IMR-90 (cell line): ENCODE data around the gene NEK5. TPM values are rescaled to one million over a fixed set of nuclear protein-coding genes. Genes with fewer than 3 reads are reported as not detected.

ENCODE experiments used
- ATAC-seq: fragments of 200-7000 bp; cut with Tn5 transposase; 2 replicates; pipeline ENCODE4 v1.9.1; 2020; ENCODE audit warnings: low read depth, mild to moderate bottlenecking, moderate library complexity
- BruUV-seq: library from RNA; stranded (reverse); fragments of 400-500 nt; replicated peaks from 2 replicates; lab custom pipeline; 2021; lab: Mats Ljungman, UMichigan
- CTCF ChIA-PET: fragments of 300-600 bp; formaldehyde crosslinking; extraction: SDS; loops from one replicate; lab custom pipeline; 2021; ENCODE audit warnings: antibody characterized with exemption; lab: Yijun Ruan, JAX
- POLR2A ChIA-PET: fragments of 300-600 bp; sonication (Branson Sonifier 250); formaldehyde crosslinking; loops from one replicate; lab custom pipeline; 2022; ENCODE audit warnings: antibody characterized with exemption; ENCODE audit not compliant: unreplicated experiment; lab: Charles Lee
- DNase-seq: peaks from one replicate; pipeline ENCODE4 v3.0.0; 2013
- H2AFZ ChIP-seq: replicated peaks from 2 replicates; pipeline ENCODE3; 2013; ENCODE audit warnings: low read length, mild to moderate bottlenecking; ENCODE audit not compliant: poor library complexity
- H2AK5ac ChIP-seq: 2 replicates; pipeline ENCODE4 v1.6.1; 2013; ENCODE audit warnings: low read depth, low read length, inconsistent platforms
- H2AK9ac ChIP-seq: replicated peaks from 2 replicates; pipeline ENCODE3; 2013; ENCODE audit warnings: mild to moderate bottlenecking, low read depth, low read length, moderate library complexity; ENCODE audit not compliant: poor library complexity
- H2BK120ac ChIP-seq: 2 replicates; pipeline ENCODE4 v1.6.1; 2013; ENCODE audit warnings: low read depth, low read length, inconsistent platforms
- H2BK15ac ChIP-seq: 3 replicates; pipeline ENCODE4 v1.6.1; 2013; ENCODE audit warnings: low read depth, low read length, inconsistent platforms
- H2BK20ac ChIP-seq: 2 replicates; pipeline ENCODE4 v1.6.1; 2013; ENCODE audit warnings: low read depth, mild to moderate bottlenecking, inconsistent platforms, low read length, moderate library complexity
- H2BK5ac ChIP-seq: 2 replicates; pipeline ENCODE4 v1.6.1; 2013; ENCODE audit warnings: mild to moderate bottlenecking, low read depth, low read length, inconsistent platforms; ENCODE audit not compliant: poor library complexity, severe bottlenecking
- H3K14ac ChIP-seq: replicated peaks from 2 replicates; pipeline ENCODE4 v1.6.1; 2013; ENCODE audit warnings: low read depth, low read length, inconsistent platforms
- H3K18ac ChIP-seq: 2 replicates; pipeline ENCODE4 v1.6.1; 2013; ENCODE audit warnings: low read depth, low read length, control low read depth
- H3K23ac ChIP-seq: 2 replicates; pipeline ENCODE4 v1.6.1; 2013; ENCODE audit warnings: low read depth, low read length, inconsistent platforms
- H3K27ac ChIP-seq: 2 replicates; pipeline ENCODE4 v1.5.1; 2013; ENCODE audit warnings: mild to moderate bottlenecking, control low read depth, low read length; ENCODE audit not compliant: insufficient read depth
- H3K27me3 ChIP-seq: 2 replicates; pipeline ENCODE4 v1.6.1; 2013; ENCODE audit warnings: low read length; ENCODE audit not compliant: control insufficient read depth, insufficient read depth
- H3K36me3 ChIP-seq: 2 replicates; pipeline ENCODE4 v1.6.1; 2013; ENCODE audit warnings: low read length, mixed read lengths; ENCODE audit not compliant: control insufficient read depth, insufficient read depth
- H3K4ac ChIP-seq: 2 replicates; pipeline ENCODE4 v1.6.1; 2013; ENCODE audit warnings: low read depth, low read length, inconsistent platforms
- H3K4me1 ChIP-seq: 2 replicates; pipeline ENCODE4 v1.6.1; 2013; ENCODE audit warnings: low read length, mixed read lengths; ENCODE audit not compliant: control insufficient read depth, insufficient read depth
- H3K4me2 ChIP-seq: 2 replicates; pipeline ENCODE4 v1.6.1; 2013; ENCODE audit warnings: low read depth, mild to moderate bottlenecking, control low read depth, low read length, moderate library complexity
- H3K4me3 ChIP-seq: 2 replicates; pipeline ENCODE4 v1.5.1; 2013; ENCODE audit warnings: low read depth, mild to moderate bottlenecking, control low read depth, low read length, moderate library complexity; ENCODE audit not compliant: insufficient read depth
- H3K56ac ChIP-seq: 2 replicates; pipeline ENCODE4 v1.6.1; 2013; ENCODE audit warnings: low read length, inconsistent platforms; ENCODE audit not compliant: insufficient read depth; ENCODE audit errors: extremely low read depth
- H3K79me1 ChIP-seq, 2 experiments: 2 replicates each; pipeline ENCODE4 v1.6.1; 2013; ENCODE audit warnings: low read length in 2 of 2, inconsistent platforms in 1 of 2, low read depth in 1 of 2
- H3K9ac ChIP-seq: 2 replicates; pipeline ENCODE4 v1.6.1; 2013; ENCODE audit warnings: low read depth, low read length, control low read depth
- H3K9me1 ChIP-seq: 2 replicates; pipeline ENCODE4 v1.6.1; 2013; ENCODE audit warnings: low read length, inconsistent platforms; ENCODE audit not compliant: insufficient read depth
- H3K9me3 ChIP-seq: 2 replicates; pipeline ENCODE4 v1.6.1; 2013; ENCODE audit warnings: low read length; ENCODE audit not compliant: control insufficient read depth, insufficient read depth
- H4K20me1 ChIP-seq: 2 replicates; pipeline ENCODE4 v1.6.1; 2013; ENCODE audit warnings: low read length, inconsistent platforms; ENCODE audit not compliant: insufficient read depth
- H4K5ac ChIP-seq: 2 replicates; pipeline ENCODE4 v1.6.1; 2013; ENCODE audit warnings: mild to moderate bottlenecking, low read depth, low read length, control low read depth
- H4K8ac ChIP-seq, 2 experiments: 2 replicates each; pipeline ENCODE4 v1.6.1; 2013; ENCODE audit warnings: low read depth in 2 of 2, low read length in 2 of 2, control low read depth in 1 of 2, inconsistent platforms in 1 of 2
- H4K91ac ChIP-seq: 2 replicates; pipeline ENCODE4 v1.6.1; 2013; ENCODE audit warnings: low read depth, low read length, inconsistent platforms; ENCODE audit not compliant: insufficient read depth
- CHD1 ChIP-seq: IDR thresholded peaks from 2 replicates; pipeline ENCODE4 v1.6.1; 2012; ENCODE audit warnings: low read depth, low read length, improper control_type of control experiment
- FOS ChIP-seq: fragments of 150-350 bp; IDR thresholded peaks from 2 replicates; pipeline ENCODE4 v1.6.1; 2016; ENCODE audit warnings: low read depth, low read length
- MAFK ChIP-seq: IDR thresholded peaks from 2 replicates; pipeline ENCODE4 v1.6.1; 2012; ENCODE audit warnings: low read depth, low read length, improper control_type of control experiment
- POLR2A ChIP-seq: IDR thresholded peaks from 2 replicates; pipeline ENCODE4 v1.6.1; 2012; ENCODE audit warnings: mild to moderate bottlenecking, low read depth, low read length
- SMC3 ChIP-seq: fragments of 150-350 bp; IDR thresholded peaks from 2 replicates; pipeline ENCODE4 v1.6.1; 2016; ENCODE audit warnings: low read depth, mild to moderate bottlenecking, antibody characterized with exemption, low read length, moderate library complexity
- whole genome bisulfite sequencing, 2 experiments: methylation state at CpG; one replicate each; pipeline versions ENCODE4 v1.1.5 to v1.1.7; 2013; ENCODE audit warnings: missing lambda C conversion rate in 2 of 2; ENCODE audit not compliant: insufficient read length in 1 of 2; ENCODE audit errors: extremely low coverage in 2 of 2; 5-methylcytosine and 5-hydroxymethylcytosine counted together
- dilution Hi-C: fragments of 300-500 bp; cut with HindIII; formaldehyde crosslinking; loops from one replicate; pipeline ENCODE4 v1.14.3; 2018; ENCODE audit warnings: low sequenced_read_pairs; ENCODE audit not compliant: unreplicated experiment
- in situ Hi-C: fragments of 300-500 bp; cut with MboI; formaldehyde crosslinking; loops from 3 replicates; pipeline ENCODE4 v1.14.3; 2019; ENCODE audit warnings: low sequenced_read_pairs, inconsistent platforms, mixed read lengths
- intact Hi-C: fragments of 100-400 bp; cut with micrococcal nuclease; formaldehyde crosslinking; loops from 2 replicates; pipeline ENCODE4 v1.10.0; 2022
- polyA plus RNA-seq, 3 experiments: library from polyadenylated mRNA; depleted of rRNA; stranded (reverse); fragments of >200 nt; gene quantifications; 2 replicates each; pipeline ENCODE4 v1.2.3, GENCODE V29; 2012; ENCODE audit warnings: low replicate concordance in 1 of 3
- total RNA-seq: library from RNA; depleted of rRNA; stranded (reverse); fragments of >200 nt; gene quantifications from 2 replicates; pipeline ENCODE4 v1.2.3, GENCODE V29; 2012
- TF ChIP-seq, protein P1 (sequence below): conservative IDR thresholded peaks from 2 replicates; pipeline ENCODE4 v1.5.1; 2012; ENCODE audit warnings: mild to moderate bottlenecking, low read depth, low read length, improper control_type of control experiment
- TF ChIP-seq, protein P2 (sequence below): fragments of 150-350 bp; IDR thresholded peaks from 2 replicates; pipeline ENCODE4 v1.6.1; 2017; ENCODE audit warnings: mild to moderate bottlenecking, antibody characterized with exemption, low read length, low read depth

The NEK5 gene
- total and polyA plus RNA-seq, 2 of the 4 experiments (the other 2 are of a cell fraction) = not detected

DNA sequence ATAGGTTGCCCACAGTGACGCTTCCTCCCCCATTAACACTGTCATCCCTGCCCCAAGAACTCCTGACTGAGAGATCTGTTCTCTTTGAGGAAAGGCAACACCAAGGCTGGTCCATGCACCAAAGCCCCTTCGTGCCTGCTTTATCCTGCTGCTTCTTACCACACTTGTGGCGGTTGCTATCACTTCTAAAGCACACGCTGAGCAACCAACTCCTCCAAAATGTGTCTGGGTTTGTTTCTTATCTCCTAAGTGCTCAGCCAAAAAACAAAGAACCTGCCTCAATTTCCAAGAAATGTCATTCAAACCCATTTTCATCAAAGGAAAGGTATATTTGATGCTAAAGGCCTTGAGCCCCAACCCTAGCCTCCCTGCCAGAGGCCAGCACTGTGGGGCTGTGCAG is 132.2 kb downstream of the NEK5 start:
- no TSS peak for BruUV-seq
- Histone ChIP-seq H3K4ac (no peak overlapping the region), H2BK15ac (no peak overlapping the region), H2AFZ (no peak overlapping the region), H3K4me1 (peaks cover 12% of the 10 kb centered on the region), H3K56ac (no peak overlapping the region), H3K9me1 (no peaks in the 10 kb centered on the region), H3K9me3 (no peaks in the 10 kb centered on the region), H3K14ac (no peak overlapping the region), H2BK120ac (no peak overlapping the region), H3K18ac (no peak overlapping the region), H3K9ac (no peak overlapping the region), H3K27ac (no peak overlapping the region), H2AK9ac (no peak overlapping the region), H3K79me1 (no peaks in the 10 kb centered on the region), H3K4me3 (no peak overlapping the region), H3K36me3 (no peaks in the 10 kb centered on the region), H2BK20ac (no peak overlapping the region), H3K4me2 (no peak overlapping the region), H2AK5ac (no peak overlapping the region), H4K8ac (no peak overlapping the region), H3K23ac (no peak overlapping the region), H2BK5ac (no peak overlapping the region), H4K5ac (no peak overlapping the region), H3K27me3 (peaks cover 48% of the 10 kb centered on the region), H4K20me1 (peaks cover 5% of the 10 kb centered on the region; the same call in 1 of the 2 replicates), H4K91ac (no peak overlapping the region)
- in situ Hi-C loops = no loop called here
- dilution Hi-C loops = no loop called here
- no CpG with 5 or more reads among the region's 4 CpGs for WGBS, 2 experiments
- intact Hi-C loops = no loop called here
- CTCF ChIA-PET = interaction anchor here (0.7 kb wide), 1 partner anchor 13 kb away, joined by 3 read pairs; no protein-coding TSS in a partner anchor
- DNase-seq (no peak), ATAC-seq (no peak)
- POLR2A ChIA-PET = no interaction called here
- TF ChIP-seq POLR2A (no peak), FOS (no peak), CHD1 (no peak), MAFK (no peak), SMC3 (no peak)
- TF ChIP-seq, protein P1, sequence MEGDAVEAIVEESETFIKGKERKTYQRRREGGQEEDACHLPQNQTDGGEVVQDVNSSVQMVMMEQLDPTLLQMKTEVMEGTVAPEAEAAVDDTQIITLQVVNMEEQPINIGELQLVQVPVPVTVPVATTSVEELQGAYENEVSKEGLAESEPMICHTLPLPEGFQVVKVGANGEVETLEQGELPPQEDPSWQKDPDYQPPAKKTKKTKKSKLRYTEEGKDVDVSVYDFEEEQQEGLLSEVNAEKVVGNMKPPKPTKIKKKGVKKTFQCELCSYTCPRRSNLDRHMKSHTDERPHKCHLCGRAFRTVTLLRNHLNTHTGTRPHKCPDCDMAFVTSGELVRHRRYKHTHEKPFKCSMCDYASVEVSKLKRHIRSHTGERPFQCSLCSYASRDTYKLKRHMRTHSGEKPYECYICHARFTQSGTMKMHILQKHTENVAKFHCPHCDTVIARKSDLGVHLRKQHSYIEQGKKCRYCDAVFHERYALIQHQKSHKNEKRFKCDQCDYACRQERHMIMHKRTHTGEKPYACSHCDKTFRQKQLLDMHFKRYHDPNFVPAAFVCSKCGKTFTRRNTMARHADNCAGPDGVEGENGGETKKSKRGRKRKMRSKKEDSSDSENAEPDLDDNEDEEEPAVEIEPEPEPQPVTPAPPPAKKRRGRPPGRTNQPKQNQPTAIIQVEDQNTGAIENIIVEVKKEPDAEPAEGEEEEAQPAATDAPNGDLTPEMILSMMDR = no peak
- TF ChIP-seq, protein P2, sequence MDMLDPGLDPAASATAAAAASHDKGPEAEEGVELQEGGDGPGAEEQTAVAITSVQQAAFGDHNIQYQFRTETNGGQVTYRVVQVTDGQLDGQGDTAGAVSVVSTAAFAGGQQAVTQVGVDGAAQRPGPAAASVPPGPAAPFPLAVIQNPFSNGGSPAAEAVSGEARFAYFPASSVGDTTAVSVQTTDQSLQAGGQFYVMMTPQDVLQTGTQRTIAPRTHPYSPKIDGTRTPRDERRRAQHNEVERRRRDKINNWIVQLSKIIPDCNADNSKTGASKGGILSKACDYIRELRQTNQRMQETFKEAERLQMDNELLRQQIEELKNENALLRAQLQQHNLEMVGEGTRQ = no peak
